Activated CD8-positive, alpha-beta memory T cell treated with anti-CD3 and anti-CD28 coated beads for 24 hours (primary cell): Measurements from ENCODE around the gene NAA11.
"Not testable (repeated sequence)": the region's sequence is repeated elsewhere in the genome, so short reads cannot be mapped to it uniquely, and the experiment has no call there.

Experiments
- DNase-seq: peaks from one replicate; pipeline ENCODE4 v3.0.0-alpha.2; 2020

NAA11 gene

DNA sequence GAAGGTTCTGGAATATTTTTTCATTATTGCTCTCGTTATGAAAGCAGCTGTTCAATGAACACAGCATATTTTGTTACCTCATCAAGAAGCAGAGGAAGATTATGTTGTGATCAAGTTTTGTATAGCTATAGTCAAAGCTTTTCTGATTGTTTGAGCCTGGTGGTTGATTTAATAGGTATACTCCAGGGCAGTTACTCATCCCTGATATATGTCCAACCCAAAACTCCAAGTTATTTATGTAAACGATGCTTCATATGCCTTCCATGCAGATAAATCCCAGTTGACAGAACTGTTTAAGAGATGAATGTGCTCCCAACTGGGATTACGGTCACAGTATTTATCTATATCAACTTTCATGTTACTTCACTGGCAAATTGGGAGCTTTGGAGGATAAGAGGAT, 19.1 kb downstream of the NAA11 start:
- no peak for DNase-seq

GRCh38 chr4:79300280-79300679, 25.6 kb downstream of the NAA11 start:
- DNase-seq = no peak

DNA sequence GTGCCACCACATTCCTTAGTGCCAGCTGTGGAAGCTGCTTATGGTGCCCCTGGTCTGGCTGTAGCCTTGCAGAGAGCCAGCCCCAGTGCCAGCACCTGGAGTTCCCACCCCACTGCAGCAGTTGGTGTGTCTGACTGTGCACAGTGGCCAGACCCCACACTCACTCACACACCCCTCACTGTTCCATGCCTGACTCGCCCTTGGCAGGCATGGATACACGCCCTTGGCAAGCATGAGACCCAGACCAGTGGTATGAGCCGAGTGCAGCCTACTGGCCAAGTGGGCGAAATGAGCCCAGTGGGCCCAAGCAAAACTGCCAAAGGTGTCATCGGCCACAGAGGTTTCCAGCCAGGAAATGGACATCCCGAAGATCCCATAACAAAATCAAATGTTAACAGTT, 27.4 kb downstream of the NAA11 start:
- DNase-seq = no peak

GRCh38 chr4:79298027-79298426, 27.8 kb downstream of the NAA11 start:
- no peak for DNase-seq

- no peak for DNase-seq
Measured at GRCh38 chr4:79297479-79297878, 28.4 kb downstream of the NAA11 start.

DNA sequence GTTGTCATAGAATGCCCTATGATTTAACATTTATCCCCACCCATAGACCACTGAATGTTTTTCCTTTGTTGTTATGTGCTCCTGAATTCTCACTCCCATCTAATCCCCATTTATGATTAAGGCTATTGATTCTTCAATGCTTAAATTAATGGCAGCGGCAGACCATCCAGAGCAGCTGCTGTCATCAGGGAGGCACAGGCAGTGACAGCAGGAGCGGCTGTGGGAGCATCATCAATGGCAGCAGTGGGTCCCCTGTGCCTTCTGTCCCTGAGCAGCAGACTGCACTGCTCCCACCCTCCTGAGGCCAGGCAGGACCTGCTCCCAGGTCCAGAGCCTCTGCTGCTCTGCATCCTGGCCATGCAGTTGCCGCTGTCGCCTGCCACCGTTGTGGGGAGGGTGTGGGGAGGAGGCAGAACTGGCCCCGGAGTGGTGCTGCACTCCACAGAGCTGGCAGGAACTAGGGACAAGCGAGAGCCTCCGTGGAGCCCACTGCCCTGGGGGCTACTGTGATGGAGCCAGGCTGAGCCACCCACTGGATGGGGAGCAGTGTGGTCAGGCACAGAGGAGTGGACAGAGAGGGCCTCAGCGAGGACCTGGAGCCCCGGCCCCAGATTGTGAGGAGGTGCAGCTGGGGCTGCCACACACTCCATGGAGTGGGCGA, 29.0 kb downstream of the NAA11 start:
- no peak for DNase-seq

DNA sequence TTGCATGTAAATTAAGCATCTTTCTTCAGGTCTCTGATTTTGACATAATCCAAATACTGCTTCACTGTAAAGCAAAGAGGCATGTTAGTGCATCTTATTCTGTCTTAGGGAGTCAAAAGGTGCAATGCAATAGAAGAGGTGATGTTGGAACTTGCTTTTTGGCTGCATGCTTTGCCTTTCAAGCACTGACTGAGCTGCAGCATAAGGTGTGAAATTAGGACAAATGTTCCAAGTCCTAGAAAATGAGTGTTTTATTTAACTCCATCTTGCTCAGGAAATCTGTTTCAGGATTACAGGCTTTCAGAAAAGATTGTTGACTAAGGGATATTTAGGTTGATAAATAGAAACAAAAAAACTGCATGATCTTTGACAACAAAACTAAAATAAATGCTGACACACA, 30.8 kb downstream of the NAA11 start:
- DNase-seq = no peak

DNA sequence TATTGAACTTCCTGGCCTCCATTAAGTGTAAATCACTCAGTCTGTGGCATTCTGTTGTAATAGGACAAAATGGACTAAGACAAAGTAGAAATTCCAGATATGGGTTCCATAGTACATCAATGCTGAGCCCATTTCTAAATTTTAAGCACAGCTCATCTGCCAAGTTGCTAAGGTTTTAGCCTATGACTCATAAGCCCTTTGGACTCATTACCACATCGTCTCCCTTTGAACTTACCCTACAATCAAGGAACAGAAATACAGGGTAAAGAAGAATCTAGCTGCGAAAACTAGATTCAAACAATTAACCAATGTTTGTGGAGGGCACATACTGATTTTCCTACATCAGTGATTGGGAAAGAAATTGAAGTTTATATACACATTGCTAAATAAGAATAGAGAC, 31.8 kb downstream of the NAA11 start:
- no peak for DNase-seq

DNA sequence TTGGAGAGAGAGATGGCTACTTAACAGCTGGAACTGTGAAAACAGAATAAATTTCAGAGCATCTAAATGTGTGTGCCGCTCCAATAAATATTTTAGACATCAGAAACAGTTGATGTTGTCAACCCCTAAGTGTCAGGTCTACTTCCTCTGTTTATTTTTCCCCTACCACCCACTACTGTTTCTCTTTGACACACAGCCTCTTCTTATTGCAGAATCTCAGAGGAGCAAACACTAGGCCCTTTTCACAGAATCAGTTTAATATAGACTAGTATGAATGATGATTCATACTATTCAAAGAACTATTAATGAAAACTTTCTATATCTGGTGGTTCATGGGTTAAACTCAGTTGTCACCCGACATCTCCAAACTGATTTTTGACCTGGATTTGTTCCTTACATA, 33.9 kb downstream of the NAA11 start:
- no peak for DNase-seq

GRCh38 chr4:79290376-79290775, 35.5 kb downstream of the NAA11 start:
- no peak for DNase-seq

GRCh38 chr4:79288185-79288584, 37.7 kb downstream of the NAA11 start:
- no peak for DNase-seq

DNA sequence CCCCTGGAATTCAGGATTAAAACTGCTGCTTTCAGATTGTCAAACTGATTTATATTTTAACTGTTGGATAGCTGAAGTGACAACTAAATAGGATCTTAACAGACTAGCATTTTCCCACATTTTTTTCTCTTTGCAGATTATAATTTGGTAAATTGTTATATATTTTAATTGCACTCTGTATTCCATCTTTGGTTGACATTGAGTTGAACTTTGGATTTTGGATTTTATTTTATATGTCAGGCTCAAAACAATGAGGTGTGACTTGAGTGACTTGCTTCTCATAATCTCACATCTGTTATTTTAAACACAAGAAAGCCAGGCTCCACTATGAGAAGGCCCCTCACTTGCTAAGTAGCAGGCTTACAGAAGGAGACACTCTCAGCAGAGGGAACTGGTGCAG, 38.1 kb downstream of the NAA11 start:
- DNase-seq = no peak

GRCh38 chr4:79287076-79287475, 38.8 kb downstream of the NAA11 start:
- no peak for DNase-seq

GRCh38 chr4:79281566-79282359, 44.1 kb downstream of the NAA11 start:
- DNase-seq = no peak

DNA sequence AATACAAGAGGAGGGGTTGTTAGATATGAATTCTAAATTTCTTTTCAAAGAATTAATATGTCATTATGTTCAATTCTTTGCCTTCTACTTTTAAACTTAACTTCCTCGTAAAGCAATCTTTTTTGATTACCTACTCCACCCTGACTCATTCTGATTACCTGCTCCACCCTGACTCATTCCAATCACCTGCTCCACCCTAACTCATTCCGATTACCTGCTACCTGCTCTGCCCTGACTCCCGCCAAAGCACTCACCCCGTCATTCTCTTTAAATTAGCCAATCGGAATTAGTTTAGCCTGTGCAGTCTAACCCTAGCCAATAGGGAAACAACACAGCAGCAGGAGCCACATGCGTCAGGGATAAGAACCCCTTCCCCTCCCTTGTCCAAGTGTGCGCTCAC, 48.4 kb downstream of the NAA11 start:
- DNase-seq = not testable (repeated sequence)

DNA sequence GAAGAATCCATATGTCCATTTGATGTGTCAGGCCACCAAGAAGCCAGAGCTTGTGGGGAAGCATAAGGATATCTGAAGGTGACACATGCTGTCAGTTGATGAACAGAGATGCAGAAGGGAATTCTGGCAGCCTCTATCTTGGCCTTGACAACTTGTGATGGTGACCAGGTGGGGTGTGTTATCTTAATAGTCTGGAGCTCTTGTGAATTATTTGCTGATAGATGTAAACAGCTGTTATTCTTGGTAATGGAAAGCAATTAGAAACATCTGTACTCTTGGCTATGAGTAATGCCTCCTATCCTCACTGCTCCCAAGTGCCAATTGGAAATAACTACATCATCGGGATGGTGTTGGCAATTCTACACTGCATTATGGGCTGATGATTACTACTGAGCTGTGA, 51.9 kb downstream of the NAA11 start:
- no peak for DNase-seq

DNA sequence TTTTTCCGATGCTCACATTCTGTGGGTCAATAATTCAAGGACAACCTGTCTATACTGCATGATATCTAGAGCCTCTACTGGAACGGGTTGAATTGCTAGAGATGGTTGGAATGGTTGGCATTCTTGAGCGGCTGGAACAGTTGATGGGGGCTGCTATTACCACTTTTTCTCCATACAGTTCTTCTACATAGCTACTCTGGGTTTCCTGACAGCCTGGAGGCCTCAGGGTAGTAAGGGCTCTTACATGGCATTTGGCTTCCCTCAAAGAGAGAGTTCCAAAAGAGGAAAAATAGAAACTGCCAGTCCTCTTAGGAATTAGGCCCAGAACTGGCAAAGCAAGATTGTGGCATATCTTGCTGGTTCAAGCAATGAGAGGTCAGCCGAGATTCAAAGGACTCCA, 53.1 kb downstream of the NAA11 start:
- DNase-seq = no peak

GRCh38 chr4:79272126-79272525, 53.7 kb downstream of the NAA11 start:
- no peak for DNase-seq

- no peak for DNase-seq
Measured at GRCh38 chr4:79267671-79268070, 58.2 kb downstream of the NAA11 start.
